HL-60 (cell line): ENCODE data around the gene IRX2.

Source experiments
- DNase-seq, 2 experiments: peaks; one replicate each; pipeline ENCODE4 v3.0.0-alpha.2; 2010 to 2020; ENCODE audit warnings: low read depth in 1 of 2, low spot score in 1 of 2
- H3K27ac ChIP-seq: fragments of 250-450 bp; sonication (Bioruptor Pico); replicated peaks from 2 replicates; pipeline ENCODE4 v1.5.1; 2020; ENCODE audit warnings: mild to moderate bottlenecking, moderate library complexity
- H3K27me3 ChIP-seq: fragments of 250-450 bp; sonication (Bioruptor Pico); 2 replicates; pipeline ENCODE4 v1.5.1; 2021; ENCODE audit warnings: mild to moderate bottlenecking, moderate library complexity; ENCODE audit not compliant: insufficient read depth, poor library complexity, severe bottlenecking
- H3K4me3 ChIP-seq: replicated peaks from 2 replicates; pipeline ENCODE4 v1.5.1; 2011; ENCODE audit warnings: mild to moderate bottlenecking, control low read depth, low read length; ENCODE audit not compliant: insufficient read depth
- GABPA ChIP-seq: IDR thresholded peaks from 2 replicates; pipeline ENCODE4 v1.6.1; 2012; ENCODE audit warnings: low read depth
- POLR2AphosphoS5 ChIP-seq: IDR thresholded peaks from 2 replicates; pipeline ENCODE4 v1.6.1; 2012; ENCODE audit warnings: low read depth
- SPI1 ChIP-seq: IDR thresholded peaks from 2 replicates; pipeline ENCODE4 v1.6.1; 2012; ENCODE audit warnings: low read depth, mild to moderate bottlenecking, borderline replicate concordance
- TF ChIP-seq, protein P1 (sequence below): IDR thresholded peaks from one replicate; pipeline ENCODE4 v1.5.1; 2011; ENCODE audit warnings: low read length, control low read depth, inconsistent platforms; ENCODE audit not compliant: insufficient read depth
- TF ChIP-seq, protein P2 (sequence below): IDR thresholded peaks from 2 replicates; pipeline ENCODE4 v1.6.1; 2012; ENCODE audit warnings: low read depth; ENCODE audit not compliant: insufficient replicate concordance

Gene IRX2

GRCh38 chr5:2705861-2706260 lies 45.6 kb downstream of the IRX2 start:
- H3K4me3 ChIP-seq: no peak overlapping the region
- DNase-seq: no peak
- H3K27ac ChIP-seq: no peak overlapping the region
- TF ChIP-seq, protein P1, sequence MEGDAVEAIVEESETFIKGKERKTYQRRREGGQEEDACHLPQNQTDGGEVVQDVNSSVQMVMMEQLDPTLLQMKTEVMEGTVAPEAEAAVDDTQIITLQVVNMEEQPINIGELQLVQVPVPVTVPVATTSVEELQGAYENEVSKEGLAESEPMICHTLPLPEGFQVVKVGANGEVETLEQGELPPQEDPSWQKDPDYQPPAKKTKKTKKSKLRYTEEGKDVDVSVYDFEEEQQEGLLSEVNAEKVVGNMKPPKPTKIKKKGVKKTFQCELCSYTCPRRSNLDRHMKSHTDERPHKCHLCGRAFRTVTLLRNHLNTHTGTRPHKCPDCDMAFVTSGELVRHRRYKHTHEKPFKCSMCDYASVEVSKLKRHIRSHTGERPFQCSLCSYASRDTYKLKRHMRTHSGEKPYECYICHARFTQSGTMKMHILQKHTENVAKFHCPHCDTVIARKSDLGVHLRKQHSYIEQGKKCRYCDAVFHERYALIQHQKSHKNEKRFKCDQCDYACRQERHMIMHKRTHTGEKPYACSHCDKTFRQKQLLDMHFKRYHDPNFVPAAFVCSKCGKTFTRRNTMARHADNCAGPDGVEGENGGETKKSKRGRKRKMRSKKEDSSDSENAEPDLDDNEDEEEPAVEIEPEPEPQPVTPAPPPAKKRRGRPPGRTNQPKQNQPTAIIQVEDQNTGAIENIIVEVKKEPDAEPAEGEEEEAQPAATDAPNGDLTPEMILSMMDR: no peak
- TF ChIP-seq POLR2AphosphoS5 (no peak), SPI1 (no peak)
- TF ChIP-seq, protein P2, sequence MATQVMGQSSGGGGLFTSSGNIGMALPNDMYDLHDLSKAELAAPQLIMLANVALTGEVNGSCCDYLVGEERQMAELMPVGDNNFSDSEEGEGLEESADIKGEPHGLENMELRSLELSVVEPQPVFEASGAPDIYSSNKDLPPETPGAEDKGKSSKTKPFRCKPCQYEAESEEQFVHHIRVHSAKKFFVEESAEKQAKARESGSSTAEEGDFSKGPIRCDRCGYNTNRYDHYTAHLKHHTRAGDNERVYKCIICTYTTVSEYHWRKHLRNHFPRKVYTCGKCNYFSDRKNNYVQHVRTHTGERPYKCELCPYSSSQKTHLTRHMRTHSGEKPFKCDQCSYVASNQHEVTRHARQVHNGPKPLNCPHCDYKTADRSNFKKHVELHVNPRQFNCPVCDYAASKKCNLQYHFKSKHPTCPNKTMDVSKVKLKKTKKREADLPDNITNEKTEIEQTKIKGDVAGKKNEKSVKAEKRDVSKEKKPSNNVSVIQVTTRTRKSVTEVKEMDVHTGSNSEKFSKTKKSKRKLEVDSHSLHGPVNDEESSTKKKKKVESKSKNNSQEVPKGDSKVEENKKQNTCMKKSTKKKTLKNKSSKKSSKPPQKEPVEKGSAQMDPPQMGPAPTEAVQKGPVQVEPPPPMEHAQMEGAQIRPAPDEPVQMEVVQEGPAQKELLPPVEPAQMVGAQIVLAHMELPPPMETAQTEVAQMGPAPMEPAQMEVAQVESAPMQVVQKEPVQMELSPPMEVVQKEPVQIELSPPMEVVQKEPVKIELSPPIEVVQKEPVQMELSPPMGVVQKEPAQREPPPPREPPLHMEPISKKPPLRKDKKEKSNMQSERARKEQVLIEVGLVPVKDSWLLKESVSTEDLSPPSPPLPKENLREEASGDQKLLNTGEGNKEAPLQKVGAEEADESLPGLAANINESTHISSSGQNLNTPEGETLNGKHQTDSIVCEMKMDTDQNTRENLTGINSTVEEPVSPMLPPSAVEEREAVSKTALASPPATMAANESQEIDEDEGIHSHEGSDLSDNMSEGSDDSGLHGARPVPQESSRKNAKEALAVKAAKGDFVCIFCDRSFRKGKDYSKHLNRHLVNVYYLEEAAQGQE: no peak
- H3K27me3 ChIP-seq: no peaks in the 10 kb centered on the region

DNA sequence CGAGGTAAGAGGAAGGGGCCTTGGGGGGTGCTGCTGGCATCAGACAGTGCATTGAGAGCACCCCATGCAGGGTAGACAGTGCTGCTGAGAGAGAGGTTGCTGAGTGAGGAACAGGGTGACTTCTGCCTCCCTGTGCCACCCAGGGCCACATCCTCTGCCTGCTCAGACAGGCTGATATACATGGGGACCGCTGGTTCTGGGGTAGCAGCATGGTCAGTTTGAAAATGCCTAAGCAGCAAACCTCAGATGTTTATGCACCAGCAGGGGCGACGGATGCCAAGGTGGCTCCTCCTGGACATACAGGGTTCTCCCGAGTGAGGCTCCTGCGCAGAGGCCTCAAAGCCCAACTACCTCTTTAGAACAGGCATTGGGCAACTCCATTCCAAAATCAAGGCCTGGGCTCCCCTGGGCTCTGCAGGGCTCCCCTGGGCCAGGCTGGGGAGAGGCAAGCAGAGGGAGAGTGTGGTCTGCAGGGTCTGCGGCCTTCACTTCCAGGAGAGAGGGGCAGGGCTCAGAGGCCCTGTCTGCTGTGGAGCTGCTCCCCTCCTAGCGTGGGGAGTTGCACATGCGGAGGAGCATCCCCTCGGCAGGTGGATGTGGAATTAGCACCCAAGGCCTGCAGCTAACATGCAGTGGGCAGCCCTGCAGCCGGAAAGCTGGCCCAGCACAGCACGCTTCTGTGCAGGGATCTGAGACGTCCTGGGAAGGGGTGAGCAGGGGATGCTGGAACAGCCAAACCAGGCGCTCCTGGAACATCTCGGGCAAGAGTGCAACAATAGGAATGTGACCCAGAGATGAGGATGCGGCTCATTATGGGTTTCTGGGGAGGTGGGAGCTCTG lies 46.5 kb downstream of the IRX2 start:
- H3K27ac ChIP-seq: no peak overlapping the region
- H3K27me3 ChIP-seq: no peaks in the 10 kb centered on the region
- H3K4me3 ChIP-seq: no peak overlapping the region
- no peak for DNase-seq
- TF ChIP-seq, protein P2: no peak
- TF ChIP-seq GABPA (no peak), POLR2AphosphoS5 (no peak), SPI1 (no peak)
- TF ChIP-seq, protein P1: no peak

- no peak for DNase-seq
- Histone ChIP-seq H3K27me3 (no peaks in the 10 kb centered on the region), H3K4me3 (no peak overlapping the region), H3K27ac (no peak overlapping the region)
- TF ChIP-seq, protein P2: no peak
Observed at GRCh38 chr5:2704111-2704510, 47.4 kb downstream of the IRX2 start.
